Stimulated activated CD4-positive, alpha-beta T cell treated with anti-CD3 and anti-CD28 coated beads, Interleukin-2, amount 100 ng/mL, for 4 hours (primary cell): ENCODE measurements around the gene NCAM1.
"Not testable (repeated sequence)": the region's sequence is repeated elsewhere in the genome, so short reads cannot be mapped to it uniquely, and the experiment has no call there.

ENCODE experiments used
- DNase-seq: peaks from one replicate; pipeline ENCODE4 v3.0.0-alpha.2; 2020; ENCODE audit warnings: low read depth

The NCAM1 gene

GRCh38 chr11:112961146-112961668 is at the start of gene NCAM1:
Gene NCAM1 (plus strand): TSS chr11:112961420.
- DNase-seq, result no peak

- DNase-seq, result no peak
Observed at GRCh38 chr11:112922606-112923005, 38.6 kb upstream of the NCAM1 start.

GRCh38 chr11:112924836-112925235 is 36.4 kb upstream of the NCAM1 start:
- DNase-seq, result not testable (repeated sequence)

- DNase-seq, result no peak
Observed at GRCh38 chr11:112925516-112926310, 35.5 kb upstream of the NCAM1 start.

- DNase-seq, result no peak
Observed at GRCh38 chr11:112928136-112928535, 33.1 kb upstream of the NCAM1 start.

- DNase-seq, result no peak
Observed at GRCh38 chr11:112929432-112929831, 31.8 kb upstream of the NCAM1 start.

GRCh38 chr11:112931703-112932102 is 29.5 kb upstream of the NCAM1 start:
- DNase-seq, result no peak

- DNase-seq, result no peak
Observed at GRCh38 chr11:112932593-112932992, 28.6 kb upstream of the NCAM1 start.

GRCh38 chr11:112933970-112934369 is 27.2 kb upstream of the NCAM1 start:
- DNase-seq, result no peak

- DNase-seq, result no peak
Observed at GRCh38 chr11:112941104-112941503, 20.1 kb upstream of the NCAM1 start.

- no peak for DNase-seq
Observed at GRCh38 chr11:112942966-112943643, 18.1 kb upstream of the NCAM1 start.

- no peak for DNase-seq
Observed at GRCh38 chr11:112946866-112947265, 14.4 kb upstream of the NCAM1 start.

GRCh38 chr11:112949781-112950575 is 11.2 kb upstream of the NCAM1 start:
- DNase-seq, result no peak

GRCh38 chr11:112958670-112959069 is 2.5 kb upstream of the NCAM1 start:
- no peak for DNase-seq

- no peak for DNase-seq
Observed at GRCh38 chr11:112961751-112962578, 745 bp downstream of the NCAM1 start.

GRCh38 chr11:112962579-112963367 is 1.6 kb downstream of the NCAM1 start:
- no peak for DNase-seq

- DNase-seq, result no peak
Observed at GRCh38 chr11:112963368-112963955, 2.2 kb downstream of the NCAM1 start.

- DNase-seq, result no peak
Observed at GRCh38 chr11:112965656-112966055, 4.4 kb downstream of the NCAM1 start.

GRCh38 chr11:112966561-112966960 is 5.3 kb downstream of the NCAM1 start:
- DNase-seq, result no peak

GRCh38 chr11:112967082-112967481 is 5.9 kb downstream of the NCAM1 start:
- no peak for DNase-seq
